ENCODE measurements around the gene U2SURP. TPM values are rescaled to one million over a fixed set of nuclear protein-coding genes. Genes with fewer than 3 reads are reported as not detected.

The U2SURP gene
- total RNA-seq, 1 experiment from 2014 or later = 275 TPM

- peaks cover 42% of the 10 kb centered on the region for H3K27me3 Mint-ChIP-seq (ENCODE audit: unreplicated experiment)
- H3K36me3 Mint-ChIP-seq (ENCODE audit: insufficient read depth, unreplicated experiment) = no peaks in the 10 kb centered on the region
- H3K4me3 Mint-ChIP-seq (ENCODE audit: low read depth, unreplicated experiment) = no peak overlapping the region
- CTCF ChIA-PET = interaction anchor here (0.5 kb wide), 1 partner anchor 568 kb away, joined by 3 read pairs; no protein-coding TSS in a partner anchor
- TF ChIP-seq, protein P1, sequence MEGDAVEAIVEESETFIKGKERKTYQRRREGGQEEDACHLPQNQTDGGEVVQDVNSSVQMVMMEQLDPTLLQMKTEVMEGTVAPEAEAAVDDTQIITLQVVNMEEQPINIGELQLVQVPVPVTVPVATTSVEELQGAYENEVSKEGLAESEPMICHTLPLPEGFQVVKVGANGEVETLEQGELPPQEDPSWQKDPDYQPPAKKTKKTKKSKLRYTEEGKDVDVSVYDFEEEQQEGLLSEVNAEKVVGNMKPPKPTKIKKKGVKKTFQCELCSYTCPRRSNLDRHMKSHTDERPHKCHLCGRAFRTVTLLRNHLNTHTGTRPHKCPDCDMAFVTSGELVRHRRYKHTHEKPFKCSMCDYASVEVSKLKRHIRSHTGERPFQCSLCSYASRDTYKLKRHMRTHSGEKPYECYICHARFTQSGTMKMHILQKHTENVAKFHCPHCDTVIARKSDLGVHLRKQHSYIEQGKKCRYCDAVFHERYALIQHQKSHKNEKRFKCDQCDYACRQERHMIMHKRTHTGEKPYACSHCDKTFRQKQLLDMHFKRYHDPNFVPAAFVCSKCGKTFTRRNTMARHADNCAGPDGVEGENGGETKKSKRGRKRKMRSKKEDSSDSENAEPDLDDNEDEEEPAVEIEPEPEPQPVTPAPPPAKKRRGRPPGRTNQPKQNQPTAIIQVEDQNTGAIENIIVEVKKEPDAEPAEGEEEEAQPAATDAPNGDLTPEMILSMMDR (IDR thresholded peaks at IDR 0.05; ENCODE audit: unreplicated experiment) = no peak
- no peaks in the 10 kb centered on the region for H3K4me1 Mint-ChIP-seq (ENCODE audit: low read depth, unreplicated experiment)
- DNase-seq = no peak
- BruUV-seq (replicated peaks) = no TSS peak
- intact Hi-C loops (cut with micrococcal nuclease; ENCODE audit: unreplicated experiment) = no loop called here
- peaks cover 2% of the 10 kb centered on the region for H3K9me3 Mint-ChIP-seq (ENCODE audit: low read depth, unreplicated experiment)
- H3K27ac Mint-ChIP-seq (ENCODE audit: unreplicated experiment) = no peak overlapping the region
Measured at GRCh38 chr3:143080196-143080595, 78.8 kb downstream of the U2SURP start.

GRCh38 chr3:143081365-143081764 is 80.0 kb downstream of the U2SURP start:
- Mint-ChIP-seq H3K4me3 (ENCODE audit: low read depth, unreplicated experiment) (no peak overlapping the region), H3K4me1 (ENCODE audit: low read depth, unreplicated experiment) (no peaks in the 10 kb centered on the region), H3K9me3 (ENCODE audit: low read depth, unreplicated experiment) (peaks cover 2% of the 10 kb centered on the region), H3K27ac (ENCODE audit: unreplicated experiment) (no peak overlapping the region), H3K36me3 (ENCODE audit: insufficient read depth, unreplicated experiment) (no peaks in the 10 kb centered on the region), H3K27me3 (ENCODE audit: unreplicated experiment) (peaks cover 42% of the 10 kb centered on the region)
- CTCF ChIA-PET = no interaction called here
- DNase-seq = no peak
- intact Hi-C loops (cut with micrococcal nuclease; ENCODE audit: unreplicated experiment) = no loop called here
- BruUV-seq (replicated peaks) = no TSS peak
- TF ChIP-seq, protein P1 (IDR thresholded peaks at IDR 0.05; ENCODE audit: unreplicated experiment) = no peak

DNA sequence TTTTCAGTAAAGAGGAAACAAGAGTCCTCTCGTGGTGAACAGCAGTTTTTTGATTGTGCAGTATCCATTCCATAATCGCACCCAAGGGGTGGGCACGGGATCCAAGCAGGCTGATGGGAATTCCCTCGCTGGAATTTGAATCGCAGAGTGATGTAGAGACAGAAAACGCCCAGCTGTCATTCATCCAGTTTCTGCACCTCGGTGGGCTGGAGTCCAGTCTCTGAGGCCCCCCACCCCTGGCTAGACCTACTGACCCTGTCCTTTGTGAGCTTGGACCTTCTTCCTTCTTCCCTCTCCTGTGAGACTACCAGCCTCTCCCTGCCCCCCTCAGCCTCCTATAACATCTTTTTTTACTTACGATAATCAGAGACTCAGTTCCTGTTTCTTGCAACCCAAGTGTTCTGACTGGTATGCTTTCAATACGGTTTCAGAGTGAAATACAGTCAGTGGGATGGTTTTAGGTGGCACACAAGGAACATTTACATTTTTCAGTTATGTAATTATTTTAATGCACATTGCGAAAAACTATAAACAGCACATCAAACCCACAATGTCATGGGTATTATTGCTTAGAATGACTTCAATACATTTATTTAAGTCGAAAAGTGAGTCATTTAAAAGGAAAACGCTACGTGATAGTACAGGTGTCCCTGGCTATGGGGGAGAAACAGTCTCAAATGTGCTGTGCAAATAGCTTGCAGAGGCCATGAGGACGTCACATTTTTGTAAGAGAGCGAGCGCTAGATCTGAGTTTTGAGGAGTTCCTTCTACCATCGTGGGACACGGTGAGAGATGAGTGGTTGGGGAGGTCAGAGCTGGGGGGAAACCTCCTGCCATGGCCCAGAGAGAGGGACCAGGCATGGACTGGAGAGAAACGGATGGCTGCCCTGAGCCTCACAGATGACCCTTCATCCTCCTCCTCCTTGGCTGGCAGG is 80.7 kb downstream of the U2SURP start:
- H3K4me1 Mint-ChIP-seq (ENCODE audit: low read depth, unreplicated experiment) = no peaks in the 10 kb centered on the region
- intact Hi-C loops (cut with micrococcal nuclease; ENCODE audit: unreplicated experiment) = no loop called here
- no peak for DNase-seq
- BruUV-seq (replicated peaks) = no TSS peak
- TF ChIP-seq, protein P1 (IDR thresholded peaks at IDR 0.05; ENCODE audit: unreplicated experiment) = no peak
- CTCF ChIA-PET = no interaction called here
- H3K27me3 Mint-ChIP-seq (ENCODE audit: unreplicated experiment) = peaks cover 42% of the 10 kb centered on the region
- H3K9me3 Mint-ChIP-seq (ENCODE audit: low read depth, unreplicated experiment) = peaks cover 2% of the 10 kb centered on the region
- H3K36me3 Mint-ChIP-seq (ENCODE audit: insufficient read depth, unreplicated experiment) = no peaks in the 10 kb centered on the region
- no peak overlapping the region for H3K27ac Mint-ChIP-seq (ENCODE audit: unreplicated experiment)
- no peak overlapping the region for H3K4me3 Mint-ChIP-seq (ENCODE audit: low read depth, unreplicated experiment)

DNA sequence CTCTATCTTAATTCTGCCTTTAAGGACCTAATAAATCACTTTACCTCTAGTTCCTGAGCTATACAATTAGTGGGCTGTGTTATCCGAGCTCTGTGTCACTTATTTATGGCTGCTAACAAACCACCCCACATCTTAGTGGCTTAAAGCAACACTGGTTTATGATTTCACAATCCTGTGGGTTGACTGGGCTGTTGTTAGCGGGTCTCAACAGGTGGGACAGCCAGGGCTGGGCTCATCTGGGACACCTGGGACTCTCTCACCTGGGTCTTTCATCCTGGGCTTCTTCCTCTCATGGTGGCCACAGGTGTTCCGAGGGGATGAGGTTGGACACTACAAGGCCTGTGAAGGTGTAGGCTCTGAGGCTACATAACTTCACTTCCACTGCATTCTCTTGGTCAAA is 82.4 kb downstream of the U2SURP start:
- no peak for DNase-seq
- intact Hi-C loops (cut with micrococcal nuclease; ENCODE audit: unreplicated experiment) = no loop called here
- CTCF ChIA-PET = no interaction called here
- Mint-ChIP-seq H3K27ac (ENCODE audit: unreplicated experiment) (no peak overlapping the region), H3K9me3 (ENCODE audit: low read depth, unreplicated experiment) (peaks cover 2% of the 10 kb centered on the region), H3K4me1 (ENCODE audit: low read depth, unreplicated experiment) (no peaks in the 10 kb centered on the region), H3K4me3 (ENCODE audit: low read depth, unreplicated experiment) (no peak overlapping the region), H3K27me3 (ENCODE audit: unreplicated experiment) (peaks cover 42% of the 10 kb centered on the region), H3K36me3 (ENCODE audit: insufficient read depth, unreplicated experiment) (no peaks in the 10 kb centered on the region)
- BruUV-seq (replicated peaks) = no TSS peak
- TF ChIP-seq, protein P1 (IDR thresholded peaks at IDR 0.05; ENCODE audit: unreplicated experiment) = no peak

Measured in Calu3 (cell line).